ELR (cell line): ENCODE measurements around the gene SKIC3.

ENCODE experiments used
- DNase-seq: peaks from one replicate; pipeline ENCODE4 v3.0.0-alpha.2; 2015; ENCODE audit warnings: low read depth

The SKIC3 gene

DNA sequence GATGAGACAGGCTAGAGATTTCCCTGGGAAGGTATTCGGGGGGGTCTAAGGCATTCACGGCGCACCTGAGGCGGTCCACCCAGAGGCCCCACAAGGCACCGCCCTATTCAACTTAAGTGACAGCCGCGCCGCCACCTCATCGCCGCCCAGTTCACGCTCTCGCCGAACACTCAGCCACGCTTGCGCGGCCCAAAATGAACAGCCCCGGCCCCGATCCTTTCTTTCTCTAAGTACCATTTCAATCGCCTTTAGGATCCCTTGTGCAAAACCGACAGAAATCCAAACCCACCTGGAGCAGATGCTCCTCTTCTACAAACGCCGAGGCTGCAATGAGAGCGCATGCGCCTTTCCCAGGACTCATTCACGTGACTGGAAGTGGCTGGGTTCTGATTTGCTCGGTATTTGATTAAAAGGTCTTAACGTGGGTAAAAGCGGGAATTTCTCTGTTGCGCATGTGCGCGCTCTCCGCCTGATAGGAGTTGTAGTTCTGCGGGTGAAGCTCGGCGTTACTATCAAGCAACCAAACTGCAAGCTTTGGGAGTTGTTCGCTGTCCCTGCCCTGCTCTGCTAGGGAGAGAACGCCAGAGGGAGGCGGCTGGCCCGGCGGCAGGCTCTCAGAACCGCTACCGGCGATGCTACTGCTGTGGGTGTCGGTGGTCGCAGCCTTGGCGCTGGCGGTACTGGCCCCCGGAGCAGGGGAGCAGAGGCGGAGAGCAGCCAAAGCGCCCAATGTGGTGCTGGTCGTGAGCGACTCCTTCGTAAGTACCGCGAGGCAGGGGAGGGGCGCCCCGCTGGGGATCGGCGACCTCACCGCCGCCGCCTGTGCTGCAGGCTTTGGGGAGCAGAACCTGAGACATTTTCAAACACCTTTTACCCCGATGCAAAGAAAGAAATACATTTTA, at the start of gene SKIC3, which contains the start of gene ARSK:
SKIC3 (minus strand) TSS at position 331 of the 902 bp plus-strand sequence. CDS start 7,827 bp downstream, outside the sequence.
ARSK (plus strand) TSS at position 455 of the 902 bp plus-strand sequence; CDS start at position 633, 178 bp downstream.
- DNase-seq = peak; percentile 99

DNA sequence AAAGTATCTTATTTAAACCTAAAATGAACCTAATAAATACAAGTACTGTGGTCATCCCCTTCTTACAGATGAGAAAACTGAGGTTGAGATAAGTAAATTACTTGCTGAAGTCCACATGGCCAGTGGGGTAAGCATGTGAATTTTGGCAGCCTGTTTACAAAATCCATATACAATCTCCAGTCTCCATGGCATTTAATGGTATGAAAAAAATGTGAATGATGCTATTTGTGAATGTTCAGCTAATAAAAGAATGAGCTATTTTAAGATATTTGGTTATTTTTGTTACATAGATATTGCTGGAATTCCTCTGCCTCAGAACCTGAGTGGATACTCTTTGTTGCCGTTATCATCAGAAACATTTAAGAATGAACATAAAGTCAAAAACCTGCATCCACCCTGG, 45.8 kb upstream of the SKIC3 start:
- DNase-seq = no peak

DNA sequence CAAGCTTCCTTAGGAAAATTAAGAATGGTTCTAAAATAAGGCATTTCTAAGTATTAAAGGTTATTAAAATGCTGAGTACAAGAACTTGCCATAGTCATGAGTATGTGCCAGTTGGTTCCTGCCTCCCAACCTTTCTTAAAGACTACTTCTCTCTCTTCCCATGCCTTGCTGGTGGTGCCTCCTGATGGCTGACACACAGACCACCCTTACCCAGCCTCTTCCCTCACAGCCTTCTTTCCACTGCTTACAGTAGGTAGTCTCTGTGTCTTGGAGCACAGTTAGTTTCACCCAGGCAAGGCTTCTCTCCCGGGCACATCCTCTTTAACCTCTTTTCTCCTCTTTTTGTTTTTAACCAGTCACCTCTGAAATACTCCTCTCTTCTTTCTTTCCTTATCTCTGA, 44.5 kb upstream of the SKIC3 start:
- no peak for DNase-seq

DNA sequence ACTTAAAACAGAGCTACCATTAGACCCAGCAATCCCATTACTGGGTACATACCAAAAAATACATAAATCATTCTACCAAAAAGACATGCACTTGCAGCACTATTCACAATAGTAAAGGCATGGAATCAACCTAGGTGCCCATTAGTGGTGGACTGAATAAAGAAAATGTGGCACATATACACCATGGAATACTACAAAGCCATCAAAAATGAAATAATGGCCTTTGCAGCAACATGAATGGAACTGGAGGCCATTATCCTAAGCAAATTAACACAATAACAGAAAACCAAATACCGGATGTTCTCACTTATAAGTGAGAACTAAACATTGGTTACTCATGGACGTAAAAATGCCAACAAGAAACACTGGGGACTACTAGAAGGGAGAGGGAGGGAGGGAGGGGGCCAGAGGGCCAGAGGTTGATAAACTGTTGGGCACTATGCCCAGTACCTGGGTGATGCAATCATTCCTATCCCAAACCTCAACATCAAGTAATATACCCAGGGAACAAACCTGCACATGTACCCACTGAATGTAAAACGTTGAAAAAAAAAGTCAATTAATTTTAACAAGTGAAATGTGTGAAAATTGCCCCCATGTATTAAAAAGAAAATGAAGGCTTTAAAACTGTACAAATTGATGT, 40.6 kb upstream of the SKIC3 start:
- no peak for DNase-seq

DNA sequence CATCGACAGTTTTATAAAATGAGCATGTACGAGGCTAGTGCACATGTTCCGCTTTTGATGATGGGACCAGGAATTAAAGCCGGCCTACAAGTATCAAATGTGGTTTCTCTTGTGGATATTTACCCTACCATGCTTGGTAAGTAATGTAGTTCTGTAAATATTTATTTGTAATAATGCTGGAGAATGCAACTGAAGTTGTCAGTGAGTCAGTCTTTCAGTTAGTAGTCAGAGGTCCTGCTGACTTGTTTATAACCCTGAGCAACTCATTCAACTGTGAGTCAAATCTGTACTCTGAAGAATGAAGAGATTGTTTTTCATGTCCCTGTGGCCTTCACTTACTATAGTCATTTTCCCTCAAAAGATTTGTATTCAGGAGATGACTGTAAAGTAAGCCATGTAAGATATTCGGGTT, 36.7 kb upstream of the SKIC3 start:
- peak; percentile 97 for DNase-seq

DNA sequence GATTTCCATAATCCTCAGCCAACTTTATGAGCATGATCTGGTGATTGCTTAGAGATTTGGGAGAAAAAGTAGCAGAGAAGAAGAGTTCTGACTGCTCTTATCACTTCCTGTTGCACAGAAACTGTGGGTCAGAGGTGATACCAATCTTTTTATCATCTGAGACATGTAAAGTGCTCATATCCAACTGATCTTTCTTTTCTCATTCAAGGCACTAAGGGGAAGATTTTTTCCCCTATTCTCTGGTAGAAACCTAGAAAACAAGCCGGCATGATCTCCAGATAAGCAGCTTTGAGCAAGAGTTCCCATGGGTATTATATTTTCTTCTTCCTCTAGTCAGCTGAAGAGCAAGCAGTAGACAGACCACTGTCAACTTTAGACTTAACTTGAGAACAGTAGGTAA, 36.1 kb upstream of the SKIC3 start:
- DNase-seq = peak; percentile 6

DNA sequence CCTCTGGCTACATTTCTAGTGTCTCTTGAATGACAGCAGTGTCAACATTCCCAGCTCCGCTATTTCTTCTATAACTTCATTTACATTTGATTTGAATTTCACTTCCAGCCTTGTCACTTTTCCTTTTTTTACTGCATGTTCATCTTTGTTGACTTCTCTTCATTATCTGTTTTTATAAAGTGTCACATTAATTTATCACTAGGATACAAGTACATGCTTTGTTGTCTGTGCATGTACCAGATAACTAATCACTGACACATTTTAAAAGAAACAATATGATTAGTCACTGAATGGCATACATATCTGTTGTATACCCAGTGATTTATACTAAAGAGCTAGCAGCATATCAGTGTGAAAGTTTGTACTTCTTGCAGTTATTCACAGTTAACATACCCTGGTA, 29.2 kb upstream of the SKIC3 start:
- DNase-seq = peak; percentile 22

DNA sequence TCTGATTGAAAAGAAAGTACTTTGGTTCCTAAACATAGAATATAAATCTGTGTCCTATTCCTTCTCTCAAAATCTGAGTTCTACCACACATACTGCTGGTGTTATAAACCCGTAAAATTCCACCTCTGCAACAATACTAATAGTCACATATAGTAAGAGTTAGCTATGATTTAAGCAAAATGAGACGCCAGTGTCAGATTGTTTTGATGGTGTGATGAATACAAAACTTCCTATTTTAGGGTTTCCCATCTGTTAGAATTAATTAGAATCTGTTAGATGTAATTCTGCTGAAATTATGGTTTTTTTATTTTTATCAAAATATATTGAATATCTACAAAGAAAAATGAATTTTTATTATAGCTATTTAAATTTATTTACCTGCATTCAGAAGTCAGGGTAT, 26.8 kb upstream of the SKIC3 start:
- DNase-seq = no peak

DNA sequence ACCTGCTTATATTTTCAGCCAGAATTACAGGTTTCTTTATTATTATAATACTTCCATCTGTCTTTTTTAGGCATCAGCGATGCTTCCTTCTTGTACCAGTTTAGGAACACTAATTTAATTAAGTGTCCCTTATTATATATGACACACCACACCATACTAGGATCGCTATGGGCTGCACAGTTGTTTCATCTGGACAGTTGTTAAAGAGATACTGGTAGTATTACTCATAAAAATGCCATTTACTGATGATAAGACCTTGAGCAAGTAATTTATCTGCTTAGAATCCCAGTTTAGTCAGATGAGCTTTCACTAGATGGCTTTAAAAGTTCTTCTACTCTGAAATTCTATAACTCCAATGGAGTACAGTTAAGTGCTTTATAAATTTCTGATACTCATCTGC, 17.2 kb upstream of the SKIC3 start:
- no peak for DNase-seq

DNA sequence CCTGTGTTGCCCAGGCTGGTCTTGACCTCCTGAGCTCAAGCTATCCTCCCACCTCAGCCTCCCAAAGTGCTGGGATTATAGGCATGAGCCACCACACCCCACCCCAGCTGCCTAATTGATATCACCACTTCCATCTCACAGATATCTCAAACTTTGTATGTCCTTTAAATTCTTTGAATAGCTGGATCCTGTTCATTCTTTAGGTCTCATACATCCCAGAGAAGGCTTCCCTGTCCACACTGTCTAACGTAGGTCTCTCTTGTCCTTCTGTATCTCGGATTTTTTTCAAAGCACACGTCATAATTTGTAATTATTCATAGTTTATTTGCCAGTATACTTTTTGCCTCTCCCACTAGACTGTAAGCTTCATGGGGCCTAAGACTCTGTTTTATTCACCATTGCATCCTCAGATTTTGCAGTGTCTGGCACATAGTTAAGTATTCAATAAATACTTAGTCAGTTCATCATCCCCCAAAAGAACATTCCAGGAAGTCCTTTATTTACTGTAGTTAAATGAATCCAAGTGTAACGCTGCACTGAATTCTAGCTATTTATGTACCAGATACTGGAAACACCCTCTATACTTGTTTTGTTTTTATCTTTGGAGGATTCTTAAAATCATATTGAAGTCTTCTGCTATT, 10.6 kb upstream of the SKIC3 start:
- peak; percentile 53 for DNase-seq

DNA sequence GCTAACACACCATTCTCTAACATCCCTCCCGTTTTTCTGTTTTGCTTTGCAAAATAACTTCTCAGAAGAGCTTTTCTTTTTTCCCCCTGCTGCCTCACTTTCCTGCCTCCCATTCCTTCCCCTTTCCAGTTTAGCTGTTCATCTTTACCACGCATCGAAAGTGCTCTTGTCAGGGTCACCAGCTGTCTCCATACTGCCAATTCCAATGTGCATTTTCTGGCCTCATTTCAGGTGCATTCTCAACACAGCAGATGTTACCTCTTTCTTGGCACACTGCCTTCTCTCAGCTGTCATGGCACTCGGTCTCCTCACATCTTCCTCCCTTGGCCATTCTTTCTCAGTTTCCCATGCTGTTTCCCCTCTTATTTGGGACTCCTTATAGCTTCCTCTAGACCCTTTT, 9.7 kb upstream of the SKIC3 start:
- DNase-seq = no peak

DNA sequence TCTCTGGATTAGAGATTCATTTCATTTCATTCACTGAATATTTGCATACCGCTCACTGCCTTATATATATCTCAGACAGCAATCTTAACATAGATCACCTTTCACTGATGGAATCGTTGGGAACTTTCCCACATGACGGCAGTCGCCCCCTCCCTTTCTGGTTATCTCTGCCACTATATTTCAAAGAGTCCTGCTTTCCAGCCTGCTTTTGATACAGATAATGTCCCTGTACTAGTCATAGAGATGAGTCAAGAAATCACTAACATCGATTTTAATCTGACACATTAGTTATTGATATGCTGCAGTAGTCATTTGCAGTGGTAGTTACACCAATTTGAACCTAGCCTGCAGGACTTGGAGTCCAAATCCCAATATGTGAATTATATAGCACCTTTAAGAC, 8.6 kb upstream of the SKIC3 start:
- no peak for DNase-seq

DNA sequence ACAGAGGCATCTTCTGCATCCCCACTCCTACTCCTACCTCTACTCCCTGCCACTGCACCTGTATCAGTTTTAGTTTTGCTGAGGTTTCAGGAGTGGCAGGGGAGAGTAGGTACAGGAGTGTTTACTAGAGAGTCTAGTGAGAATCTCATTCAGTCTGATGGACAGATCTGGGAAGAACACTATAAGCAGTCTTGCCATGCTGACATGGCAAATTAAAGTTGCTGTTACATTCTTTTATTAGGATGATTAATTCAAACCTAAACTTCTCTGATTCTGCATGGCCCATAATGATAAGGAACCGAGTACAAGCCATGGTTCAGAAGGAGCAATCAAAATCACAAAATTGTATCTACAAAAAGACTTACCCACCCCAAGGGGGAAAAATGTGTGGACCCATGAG, 7.5 kb upstream of the SKIC3 start:
- DNase-seq = no peak

DNA sequence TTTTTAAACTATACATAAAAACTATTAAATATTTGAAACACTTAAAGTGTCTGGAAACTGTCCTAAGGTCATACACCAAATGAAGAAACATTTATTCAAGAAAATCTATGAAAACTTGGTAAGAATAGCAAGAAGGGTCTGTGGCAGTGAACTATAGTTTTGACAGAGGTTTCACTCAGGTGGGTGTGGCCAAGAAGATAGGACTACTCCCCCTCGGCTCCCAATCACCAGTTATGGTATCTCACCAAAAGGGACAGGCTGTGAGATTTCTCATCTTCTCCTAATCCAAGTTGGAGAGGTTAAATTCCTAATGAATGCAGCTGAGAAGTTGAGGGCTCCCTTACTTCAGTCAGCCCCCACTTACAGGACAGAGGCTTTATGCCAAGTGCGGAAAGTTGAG, 3.1 kb upstream of the SKIC3 start:
- no peak for DNase-seq

DNA sequence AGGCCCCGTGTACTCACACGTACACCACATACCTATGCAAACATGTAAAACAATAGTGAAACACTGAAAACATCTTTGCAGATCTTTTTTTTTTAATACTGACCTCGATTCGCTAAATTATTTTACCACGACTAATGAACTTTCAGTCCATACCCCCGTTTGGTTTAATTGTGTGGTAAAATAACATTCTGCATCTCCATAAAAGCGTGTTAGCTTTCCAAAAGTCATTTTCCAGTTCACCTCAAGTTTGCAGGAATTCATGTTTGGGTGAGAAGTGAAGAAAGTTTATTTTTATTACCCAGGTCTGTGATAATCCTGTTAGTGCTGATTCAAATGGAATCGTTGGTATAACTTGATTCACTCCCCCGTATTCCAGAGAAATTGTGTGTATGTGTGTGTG, 776 bp upstream of the SKIC3 start:
- no peak for DNase-seq

DNA sequence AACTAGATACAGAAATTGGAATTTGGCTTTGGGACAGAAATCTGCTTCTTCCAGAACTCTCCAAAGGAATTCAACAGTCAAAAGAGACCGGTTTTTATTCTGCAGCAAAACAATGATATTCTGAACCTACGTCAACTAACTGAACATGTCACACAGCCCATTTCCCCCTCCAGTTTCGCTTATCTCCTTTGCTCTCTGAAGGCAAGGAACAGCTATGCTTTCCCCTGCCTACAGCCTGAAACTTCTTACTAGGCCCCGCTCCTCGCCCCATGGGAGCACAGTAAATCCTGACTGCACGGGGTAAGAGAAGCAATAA, 488 bp downstream of the SKIC3 start:
- no peak for DNase-seq

DNA sequence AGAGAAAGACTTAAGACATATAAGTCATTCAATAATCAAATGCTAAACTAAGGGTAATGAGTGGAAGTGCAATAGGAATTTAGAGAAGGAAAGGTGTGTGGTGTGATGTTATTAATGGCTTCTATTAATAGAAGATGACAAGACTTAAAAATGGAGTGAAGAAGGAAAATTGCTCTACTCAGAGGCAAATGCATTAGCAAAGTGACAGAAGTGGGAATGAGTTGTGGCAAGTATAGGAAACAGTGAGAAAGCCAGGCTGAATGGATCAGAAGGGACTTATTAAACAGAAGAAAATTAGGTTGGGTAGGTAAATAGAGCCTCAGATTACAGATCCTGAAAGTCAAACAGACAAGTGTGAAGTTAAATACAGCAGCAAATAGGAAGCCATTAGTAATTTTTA, 5.7 kb downstream of the SKIC3 start:
- no peak for DNase-seq

DNA sequence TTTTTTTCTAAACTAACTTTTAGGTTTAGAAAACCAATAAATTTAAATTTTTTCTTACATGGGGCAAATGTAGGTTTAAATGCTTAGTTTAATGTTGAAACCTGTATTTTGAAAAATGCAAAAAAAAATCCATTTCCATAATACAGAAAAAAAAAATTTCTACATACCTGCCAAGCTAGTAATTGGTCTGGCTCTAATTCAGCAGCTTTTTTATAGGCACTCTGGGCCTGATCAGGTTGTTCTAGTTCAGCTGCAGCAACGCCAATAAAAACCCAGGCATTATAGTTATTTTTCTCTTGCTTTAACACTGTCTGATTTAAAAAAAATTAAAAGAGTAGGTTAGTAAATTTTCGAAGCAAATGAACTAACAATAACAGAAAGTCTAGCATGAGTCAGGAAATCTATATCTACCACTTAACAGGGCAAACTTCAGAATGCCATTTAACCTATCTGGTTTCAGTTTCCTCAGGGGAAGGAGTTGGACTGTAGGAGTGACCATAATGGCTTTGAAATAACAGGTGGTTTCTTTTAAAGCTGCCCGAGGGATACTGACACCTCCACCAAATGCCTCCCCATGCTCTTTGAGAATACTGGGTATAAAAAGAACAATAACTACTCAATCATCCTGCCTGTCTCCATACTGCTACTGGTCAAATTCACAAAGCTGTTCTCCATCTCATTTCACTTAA, 11.6 kb downstream of the SKIC3 start:
- DNase-seq = peak; percentile 9

DNA sequence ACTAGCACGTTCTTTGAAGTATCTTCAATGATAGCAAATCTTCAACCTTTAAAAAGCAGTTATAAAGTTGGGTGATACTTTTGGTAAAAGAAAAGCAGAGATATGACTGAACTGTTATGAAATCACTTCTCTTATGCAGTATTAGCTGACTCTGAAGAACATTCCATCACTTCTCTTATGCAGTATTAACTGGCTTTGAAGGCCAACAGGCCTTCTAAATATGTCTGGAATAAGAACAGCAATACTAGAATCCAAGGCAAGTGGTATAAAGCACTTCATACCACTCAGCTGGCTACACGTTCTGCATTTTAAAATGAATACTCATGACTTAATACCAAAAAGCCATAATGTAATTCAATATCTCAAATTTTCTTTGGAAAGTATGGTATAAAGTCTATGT, 17.3 kb downstream of the SKIC3 start:
- DNase-seq = no peak

DNA sequence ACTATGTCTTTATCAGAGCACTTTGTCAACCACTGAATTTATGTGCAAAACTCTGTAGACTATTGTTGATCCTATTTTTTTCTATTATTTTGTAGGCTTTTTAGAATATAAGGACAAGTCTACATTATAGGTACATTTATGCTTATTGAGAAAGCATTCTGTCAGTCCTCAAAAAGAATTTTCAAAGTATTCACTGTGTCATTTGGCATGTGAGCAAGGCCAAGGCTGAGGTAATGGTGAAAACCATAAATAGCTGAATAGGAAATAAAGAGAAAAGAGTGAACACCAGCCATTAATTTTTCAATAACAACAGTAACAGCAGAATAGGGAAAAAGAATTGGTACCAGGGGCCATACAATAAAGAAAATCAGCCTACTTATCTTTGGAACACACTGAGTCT, 21.0 kb downstream of the SKIC3 start:
- no peak for DNase-seq

DNA sequence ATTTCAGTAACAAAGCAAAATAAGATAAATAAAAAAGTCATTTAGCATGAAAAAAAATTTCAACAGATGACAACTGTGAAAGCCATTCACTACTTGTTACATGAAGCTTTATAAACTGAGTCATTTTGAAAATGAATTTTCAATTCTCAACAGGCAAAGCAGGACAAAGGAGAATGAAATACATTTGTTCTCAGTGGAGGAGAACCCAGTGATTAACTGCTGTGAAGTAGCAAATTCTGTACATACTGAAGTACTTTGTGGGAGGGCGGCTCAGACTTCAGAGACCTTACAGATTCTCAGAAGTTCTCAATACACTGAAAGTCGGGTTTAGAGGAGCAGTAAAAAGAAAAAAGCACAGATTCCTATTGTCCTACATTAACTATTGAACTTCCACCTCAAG, 21.7 kb downstream of the SKIC3 start:
- no peak for DNase-seq

DNA sequence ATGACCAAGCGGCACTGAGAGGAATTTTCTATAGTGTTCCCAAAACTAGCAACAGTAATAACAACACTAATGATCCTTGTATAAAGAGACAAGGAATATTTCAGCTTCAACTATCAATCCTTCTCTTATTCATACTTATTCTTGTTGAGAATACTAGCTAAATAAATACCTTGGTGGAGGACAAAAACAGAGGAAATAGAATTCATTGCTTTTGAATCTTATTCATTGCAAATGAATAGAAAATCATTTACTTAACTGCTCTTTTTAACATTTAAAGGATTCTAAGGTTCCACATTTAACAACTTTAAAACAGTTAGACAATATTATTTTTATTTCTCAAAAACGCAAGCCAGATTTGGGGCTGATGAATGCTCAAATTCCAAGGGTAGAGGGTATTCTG, 22.4 kb downstream of the SKIC3 start:
- DNase-seq = no peak

DNA sequence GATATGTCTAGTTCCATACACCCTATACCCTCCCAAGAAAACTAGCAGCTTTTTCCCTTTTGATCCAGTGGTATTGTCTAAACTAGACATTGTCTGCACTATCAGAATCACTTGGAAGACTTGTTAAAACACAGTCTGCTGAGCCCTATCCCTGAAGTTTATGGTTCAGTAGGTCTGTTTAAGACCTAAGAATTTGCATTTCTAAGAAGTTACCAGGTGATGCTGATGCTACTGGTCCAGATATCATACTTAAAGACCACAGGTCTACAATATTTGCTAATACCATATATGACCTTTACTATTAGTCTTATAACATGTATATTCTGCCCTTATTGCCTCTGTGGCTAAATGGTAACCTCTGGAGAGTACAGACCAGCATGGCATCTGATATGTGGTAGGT, 23.3 kb downstream of the SKIC3 start:
- no peak for DNase-seq
